GM12864 (cell line): ENCODE results near the gene ANKRD63.

Experiments used
- DNase-seq: peaks from one replicate; pipeline ENCODE4 v3.0.0-alpha.2; 2011; ENCODE audit warnings: low read depth
- H3K4me3 ChIP-seq: 2 replicates; pipeline ENCODE4 v1.5.1; 2011; ENCODE audit warnings: mild to moderate bottlenecking, low read depth, low read length, control low read depth
- CTCF ChIP-seq: IDR thresholded peaks from 2 replicates; pipeline ENCODE4 v1.5.1; 2011; ENCODE audit warnings: low read depth, mild to moderate bottlenecking, moderate library complexity, low read length, control low read depth, inconsistent platforms; ENCODE audit errors: missing control alignments

Gene ANKRD63

GRCh38 chr15:40239693-40240618 is 42.9 kb downstream of the ANKRD63 start:
- TF ChIP-seq CTCF, result no peak
- no peak for DNase-seq
- no peak overlapping the region for H3K4me3 ChIP-seq

GRCh38 chr15:40239404-40239692 is 43.5 kb downstream of the ANKRD63 start:
- DNase-seq, result no peak
- no peak overlapping the region for H3K4me3 ChIP-seq
- TF ChIP-seq CTCF, result no peak

- H3K4me3 ChIP-seq, result no peak within 1 kb of the TSS
- DNase-seq, result no peak
- TF ChIP-seq CTCF, result no peak
Measured at GRCh38 chr15:40238532-40239403, 44.1 kb downstream of the ANKRD63 start, which contains the start of gene PAK6. Gene PAK6, plus strand, starts transcription at chr15:40239063. Its CDS starts 25,723 bp downstream, at chr15:40264786.

- DNase-seq, result no peak
- H3K4me3 ChIP-seq, result no peak overlapping the region
- no peak for TF ChIP-seq CTCF
Measured at GRCh38 chr15:40235201-40235885, 47.5 kb downstream of the ANKRD63 start.

- no peak overlapping the region for H3K4me3 ChIP-seq
- DNase-seq, result no peak
- no peak for TF ChIP-seq CTCF
Measured at GRCh38 chr15:40234783-40235182, 48.1 kb downstream of the ANKRD63 start.

- no peak for TF ChIP-seq CTCF
- no peak for DNase-seq
- H3K4me3 ChIP-seq, result no peak overlapping the region
Measured at GRCh38 chr15:40233727-40234577, 48.9 kb downstream of the ANKRD63 start.
